ENCODE results near the gene PRR33. TPM values are rescaled to one million over a fixed set of nuclear protein-coding genes. Genes with fewer than 3 reads are reported as not detected.

Gene PRR33
- total RNA-seq, 1 donor from 2014 or later = not detected

DNA sequence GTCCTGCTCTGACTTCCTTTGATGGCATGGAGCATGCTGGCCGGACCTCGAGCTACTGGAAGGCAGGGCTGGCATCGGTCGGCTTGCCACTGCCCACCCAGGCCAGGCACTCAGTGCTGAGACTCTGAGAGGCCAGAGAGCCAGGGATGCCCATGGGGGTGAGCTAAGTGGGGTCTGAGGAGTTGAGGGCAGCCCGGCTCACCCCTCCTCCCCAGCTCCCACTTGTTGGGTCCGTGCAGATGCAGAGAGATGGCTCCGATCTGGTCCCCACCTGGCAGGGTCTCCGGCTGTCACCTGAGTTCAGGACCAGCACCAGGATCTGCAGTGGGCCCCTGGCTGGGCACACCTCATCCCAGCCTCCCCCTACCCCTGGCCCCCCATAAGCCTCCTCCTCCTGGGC lies 25.5 kb downstream of the PRR33 start:
- FAIRE-seq (no peak), DNase-seq (ENCODE audit: low read depth) (no peak)
- Mint-ChIP-seq H3K9me3 (ENCODE audit: unreplicated experiment) (no peaks in the 10 kb centered on the region), H3K4me1 (ENCODE audit: low read depth, unreplicated experiment) (peaks cover 9% of the 10 kb centered on the region), H3K4me3 (ENCODE audit: unreplicated experiment) (no peak overlapping the region), H3K36me3 (ENCODE audit: low read depth, unreplicated experiment) (no peaks in the 10 kb centered on the region), H3K27me3 (ENCODE audit: low read depth, unreplicated experiment) (peaks cover 23% of the 10 kb centered on the region), H3K27ac (ENCODE audit: unreplicated experiment) (no peak overlapping the region)
- Histone ChIP-seq H3K4me2 (ENCODE audit: low read length) (no peak overlapping the region), H3K27ac (ENCODE audit: low read depth, low read length) (no peak overlapping the region), H3K36me3 (ENCODE audit: insufficient read depth, low read length) (no peaks in the 10 kb centered on the region), H3K27me3 (ENCODE audit: insufficient read depth, low read length) (peaks cover 4% of the 10 kb centered on the region), H3K9me3 (ENCODE audit: insufficient read depth, low read depth, low read length) (no peaks in the 10 kb centered on the region), H3K4me3 (ENCODE audit: insufficient read depth, low read depth, low read length) (no peak overlapping the region), H3K4me1 (ENCODE audit: insufficient read depth, low read length) (peaks cover 25% of the 10 kb centered on the region), H3K79me2 (ENCODE audit: insufficient read depth, low read length) (no peaks in the 10 kb centered on the region), H3K9ac (ENCODE audit: low read length) (no peak overlapping the region), H2AFZ (ENCODE audit: low read depth, low read length) (no peak overlapping the region), H4K20me1 (ENCODE audit: insufficient read depth, low read length) (no peaks in the 10 kb centered on the region)
- no peak for TF ChIP-seq CTCF (IDR thresholded peaks at IDR 0.05; ENCODE audit: insufficient read depth, low read depth, low read length)
- TF ChIP-seq EZH2 (IDR thresholded peaks at IDR 0.05; ENCODE audit: insufficient read depth, low read length) = no peak

- Histone ChIP-seq H3K4me2 (ENCODE audit: low read length) (peak overlapping the region; percentile 80), H3K36me3 (ENCODE audit: insufficient read depth, low read length) (no peaks in the 10 kb centered on the region), H2AFZ (ENCODE audit: low read depth, low read length) (no peak overlapping the region), H3K4me3 (ENCODE audit: insufficient read depth, low read depth, low read length) (peak overlapping the region; percentile 17), H3K27ac (ENCODE audit: low read depth, low read length) (no peak overlapping the region), H3K9me3 (ENCODE audit: insufficient read depth, low read depth, low read length) (no peaks in the 10 kb centered on the region), H3K9ac (ENCODE audit: low read length) (peak overlapping the region; percentile 38), H3K27me3 (ENCODE audit: insufficient read depth, low read length) (no peaks in the 10 kb centered on the region), H3K79me2 (ENCODE audit: insufficient read depth, low read length) (no peaks in the 10 kb centered on the region), H3K4me1 (ENCODE audit: insufficient read depth, low read length) (peaks cover 25% of the 10 kb centered on the region), H4K20me1 (ENCODE audit: insufficient read depth, low read length) (no peaks in the 10 kb centered on the region)
- Mint-ChIP-seq H3K9me3 (ENCODE audit: unreplicated experiment) (no peaks in the 10 kb centered on the region), H3K27ac (ENCODE audit: unreplicated experiment) (no peak overlapping the region), H3K4me1 (ENCODE audit: low read depth, unreplicated experiment) (peaks cover 9% of the 10 kb centered on the region), H3K36me3 (ENCODE audit: low read depth, unreplicated experiment) (no peaks in the 10 kb centered on the region), H3K4me3 (ENCODE audit: unreplicated experiment) (no peak overlapping the region), H3K27me3 (ENCODE audit: low read depth, unreplicated experiment) (peaks cover 14% of the 10 kb centered on the region)
- no peak for DNase-seq (ENCODE audit: low read depth)
- TF ChIP-seq CTCF (IDR thresholded peaks at IDR 0.05; ENCODE audit: insufficient read depth, low read depth, low read length) (no peak), EZH2 (IDR thresholded peaks at IDR 0.05; ENCODE audit: insufficient read depth, low read length) (no peak)
- no peak for FAIRE-seq
Observed at GRCh38 chr11:1864831-1865665, 26.6 kb downstream of the PRR33 start.

DNA sequence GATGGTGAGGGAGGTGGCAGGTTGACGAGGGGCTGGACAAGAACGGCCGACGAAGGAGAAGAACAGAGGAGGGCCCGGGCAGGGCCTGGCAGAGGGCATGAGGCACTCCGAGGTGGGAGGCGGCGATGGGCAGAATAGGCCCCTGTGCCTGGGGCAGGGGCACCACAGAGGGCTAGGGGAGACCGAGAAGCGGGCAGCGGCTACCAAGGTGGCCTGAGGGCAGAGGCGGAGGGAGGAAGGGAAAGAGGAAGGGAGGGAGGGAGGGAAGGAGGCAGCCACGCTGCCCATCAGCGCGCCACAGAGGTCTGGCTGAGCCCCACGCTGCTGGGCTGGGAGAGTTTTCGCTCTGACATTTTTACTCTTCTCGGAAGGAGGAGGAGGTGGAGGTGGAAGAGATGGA lies 27.5 kb downstream of the PRR33 start:
- Mint-ChIP-seq H3K27ac (ENCODE audit: unreplicated experiment) (no peak overlapping the region), H3K4me3 (ENCODE audit: unreplicated experiment) (no peak overlapping the region), H3K4me1 (ENCODE audit: low read depth, unreplicated experiment) (peaks cover 9% of the 10 kb centered on the region), H3K9me3 (ENCODE audit: unreplicated experiment) (no peaks in the 10 kb centered on the region), H3K27me3 (ENCODE audit: low read depth, unreplicated experiment) (peaks cover 10% of the 10 kb centered on the region), H3K36me3 (ENCODE audit: low read depth, unreplicated experiment) (no peaks in the 10 kb centered on the region)
- H3K36me3 ChIP-seq (ENCODE audit: insufficient read depth, low read length) = no peaks in the 10 kb centered on the region
- H3K27ac ChIP-seq (ENCODE audit: low read depth, low read length) = no peak overlapping the region
- H3K79me2 ChIP-seq (ENCODE audit: insufficient read depth, low read length) = no peaks in the 10 kb centered on the region
- peak overlapping the region; percentile 80 for H3K4me2 ChIP-seq (ENCODE audit: low read length)
- H4K20me1 ChIP-seq (ENCODE audit: insufficient read depth, low read length) = no peaks in the 10 kb centered on the region
- H3K4me1 ChIP-seq (ENCODE audit: insufficient read depth, low read length) = peaks cover 25% of the 10 kb centered on the region
- H3K4me3 ChIP-seq (ENCODE audit: insufficient read depth, low read depth, low read length) = no peak overlapping the region
- peak overlapping the region; percentile 41 for H2AFZ ChIP-seq (ENCODE audit: low read depth, low read length)
- FAIRE-seq (no peak), DNase-seq (ENCODE audit: low read depth) (no peak)
- H3K27me3 ChIP-seq (ENCODE audit: insufficient read depth, low read length) = no peaks in the 10 kb centered on the region
- H3K9ac ChIP-seq (ENCODE audit: low read length) = peak overlapping the region; percentile 47
- no peak for TF ChIP-seq CTCF (IDR thresholded peaks at IDR 0.05; ENCODE audit: insufficient read depth, low read depth, low read length)
- TF ChIP-seq EZH2 (IDR thresholded peaks at IDR 0.05; ENCODE audit: insufficient read depth, low read length) = no peak
- H3K9me3 ChIP-seq (ENCODE audit: insufficient read depth, low read depth, low read length) = no peaks in the 10 kb centered on the region

Data from astrocyte (in vitro differentiated cells and primary cell).